Esophagus muscularis mucosa (tissue), 4 donors: ENCODE results near the gene DAPK2.

ENCODE experiments used
- EP300 ChIP-seq: sonication (generic); formaldehyde crosslinking; IDR thresholded peaks from one replicate; pipeline ENCODE4 v1.6.1; 2017; ENCODE audit warnings: antibody characterized with exemption
- POLR2A ChIP-seq: fragments of 450-650 bp; IDR thresholded peaks from one replicate; pipeline ENCODE4 v1.6.1; 2017; ENCODE audit warnings: antibody characterized with exemption, moderate library complexity, mild to moderate bottlenecking, low read depth
- TF ChIP-seq, protein P1 (sequence below), 3 experiments: fragments of 200-600 bp in 2 of 3; fragments of 450-650 bp in 1 of 3; sonication (generic) in 2 of 3; IDR thresholded peaks; one replicate each; pipeline ENCODE4 v1.5.1; 2017 to 2019; ENCODE audit warnings: antibody characterized with exemption in 3 of 3, mild to moderate bottlenecking in 2 of 3, moderate library complexity in 1 of 3

- TF ChIP-seq POLR2A, result no peak
- TF ChIP-seq, protein P1, sequence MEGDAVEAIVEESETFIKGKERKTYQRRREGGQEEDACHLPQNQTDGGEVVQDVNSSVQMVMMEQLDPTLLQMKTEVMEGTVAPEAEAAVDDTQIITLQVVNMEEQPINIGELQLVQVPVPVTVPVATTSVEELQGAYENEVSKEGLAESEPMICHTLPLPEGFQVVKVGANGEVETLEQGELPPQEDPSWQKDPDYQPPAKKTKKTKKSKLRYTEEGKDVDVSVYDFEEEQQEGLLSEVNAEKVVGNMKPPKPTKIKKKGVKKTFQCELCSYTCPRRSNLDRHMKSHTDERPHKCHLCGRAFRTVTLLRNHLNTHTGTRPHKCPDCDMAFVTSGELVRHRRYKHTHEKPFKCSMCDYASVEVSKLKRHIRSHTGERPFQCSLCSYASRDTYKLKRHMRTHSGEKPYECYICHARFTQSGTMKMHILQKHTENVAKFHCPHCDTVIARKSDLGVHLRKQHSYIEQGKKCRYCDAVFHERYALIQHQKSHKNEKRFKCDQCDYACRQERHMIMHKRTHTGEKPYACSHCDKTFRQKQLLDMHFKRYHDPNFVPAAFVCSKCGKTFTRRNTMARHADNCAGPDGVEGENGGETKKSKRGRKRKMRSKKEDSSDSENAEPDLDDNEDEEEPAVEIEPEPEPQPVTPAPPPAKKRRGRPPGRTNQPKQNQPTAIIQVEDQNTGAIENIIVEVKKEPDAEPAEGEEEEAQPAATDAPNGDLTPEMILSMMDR (IDR thresholded peaks at IDR 0.05), result no peak
- TF ChIP-seq EP300, result no peak
Observed at GRCh38 chr15:63970621-63971426, 75.5 kb downstream of the DAPK2 start.
